LNCaP clone FGC (cell line): Measurements from ENCODE around the gene MYL6B.
"Not testable (repeated sequence)": the region's sequence is repeated elsewhere in the genome, so short reads cannot be mapped to it uniquely, and the experiment has no call there.

Experiments
- DNase-seq: peaks from one replicate; pipeline ENCODE4 v3.0.0-alpha.2; 2011; ENCODE audit warnings: low read depth
- H3K4me3 ChIP-seq: 2 replicates; pipeline ENCODE4 v1.5.1; 2011; ENCODE audit warnings: mild to moderate bottlenecking, low read depth, low read length, control low read depth
- CTCF ChIP-seq: IDR thresholded peaks from 2 replicates; pipeline ENCODE4 v1.5.1; 2012; ENCODE audit warnings: mild to moderate bottlenecking; ENCODE audit not compliant: control insufficient read depth, insufficient read depth; ENCODE audit errors: extremely low read depth

Gene MYL6B

GRCh38 chr12:56189918-56190694 lies 37.7 kb downstream of the MYL6B start:
- peak overlapping the region; percentile 74 for H3K4me3 ChIP-seq
- no peak for TF ChIP-seq CTCF
- DNase-seq = peak; percentile 53

GRCh38 chr12:56190695-56191155 lies 38.3 kb downstream of the MYL6B start:
- H3K4me3 ChIP-seq = peak overlapping the region; percentile 74; the same call in 1 of the 2 replicates
- TF ChIP-seq CTCF = no peak
- no peak for DNase-seq

- H3K4me3 ChIP-seq = no peak overlapping the region
- DNase-seq = no peak
- TF ChIP-seq CTCF = no peak
These were observed 40.2 kb downstream of the MYL6B start for GRCh38 chr12:56192582-56192981.

GRCh38 chr12:56193025-56193578 lies 40.7 kb downstream of the MYL6B start:
- DNase-seq = peak; percentile 71
- no peak overlapping the region for H3K4me3 ChIP-seq
- peak; percentile 84 for TF ChIP-seq CTCF

GRCh38 chr12:56196818-56197550 lies 44.6 kb downstream of the MYL6B start:
- DNase-seq, H3K4me3 ChIP-seq: not testable (repeated sequence)

GRCh38 chr12:56197921-56198635 lies 45.7 kb downstream of the MYL6B start:
- TF ChIP-seq CTCF = no peak
- H3K4me3 ChIP-seq = no peak overlapping the region
- no peak for DNase-seq

GRCh38 chr12:56198836-56199235 lies 46.4 kb downstream of the MYL6B start:
- DNase-seq = no peak
- no peak for TF ChIP-seq CTCF
- no peak overlapping the region for H3K4me3 ChIP-seq
